GM18526 (cell line): Measurements from ENCODE around the gene SLC25A5.

ENCODE experiments used
- POLR2A ChIP-seq: IDR thresholded peaks from 3 replicates; pipeline ENCODE4 v1.6.1; 2011; ENCODE audit not compliant: insufficient read length; ENCODE audit errors: extremely low read depth

The SLC25A5 gene

DNA sequence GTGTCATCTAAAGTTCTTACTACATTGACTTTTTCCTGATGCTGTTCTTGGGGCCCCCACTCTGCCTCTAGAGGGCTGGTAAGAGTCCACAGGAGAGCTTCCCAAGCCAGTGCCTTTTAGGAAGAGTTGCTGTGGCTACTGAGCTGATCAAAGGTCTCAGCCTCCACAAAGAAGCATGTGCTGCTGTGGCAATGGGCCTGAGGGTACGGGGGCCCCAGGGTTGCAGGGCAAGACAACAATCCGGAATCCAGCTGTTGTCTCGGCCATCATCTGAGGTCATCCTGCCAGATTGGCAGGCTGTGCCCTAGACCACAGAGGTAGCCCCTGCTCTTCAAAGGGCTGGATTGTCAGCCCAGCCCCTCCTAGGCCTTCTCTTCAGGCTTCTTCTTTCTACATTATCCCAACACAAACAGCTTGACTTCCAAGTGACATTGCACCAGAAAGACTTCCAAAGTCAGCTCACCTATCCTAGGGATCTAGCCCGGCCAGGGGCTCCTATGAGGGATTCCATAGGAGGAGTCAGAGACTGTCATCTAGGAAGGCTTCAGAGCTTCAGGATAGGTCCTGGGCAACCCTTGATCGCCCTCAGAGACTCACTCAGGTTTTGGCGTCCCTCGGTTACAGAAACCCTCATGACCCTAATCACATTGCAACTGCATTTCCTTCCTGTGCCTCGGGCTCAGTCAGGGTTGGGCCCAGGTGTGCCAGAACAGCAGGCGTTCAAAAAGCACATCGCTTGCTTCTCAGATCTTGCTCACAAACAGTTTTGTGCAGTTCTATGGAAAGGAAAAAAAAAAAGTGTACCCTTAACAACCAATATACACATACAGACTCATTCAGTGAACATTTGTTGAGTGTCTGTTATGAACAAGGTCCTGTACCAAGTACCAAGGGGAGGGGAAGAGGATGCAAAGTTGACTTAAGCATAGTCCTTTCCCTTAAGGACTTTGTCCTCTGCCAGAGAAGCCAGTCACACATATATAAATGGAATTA lies 27.8 kb downstream of the SLC25A5 start:
- TF ChIP-seq POLR2A: no peak

DNA sequence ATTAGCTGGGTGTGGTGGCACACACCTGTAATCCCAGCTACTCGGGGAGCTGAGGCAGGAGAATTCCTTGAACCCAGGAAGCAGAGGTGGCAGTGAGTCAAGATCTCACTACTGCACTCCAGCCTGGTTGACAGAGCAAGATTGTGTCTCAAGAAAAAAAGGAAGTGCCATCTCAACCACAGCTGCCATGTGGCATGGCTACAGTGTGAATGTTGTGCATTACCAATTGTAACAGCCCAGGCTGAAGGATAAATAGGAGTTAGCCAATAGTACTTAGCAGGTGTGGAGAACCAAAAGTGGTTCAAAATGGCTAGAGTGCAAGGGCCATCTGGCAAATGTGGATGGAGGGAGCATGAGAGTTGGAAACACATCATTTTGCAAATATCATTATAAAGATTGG lies 28.9 kb downstream of the SLC25A5 start:
- no peak for TF ChIP-seq POLR2A

DNA sequence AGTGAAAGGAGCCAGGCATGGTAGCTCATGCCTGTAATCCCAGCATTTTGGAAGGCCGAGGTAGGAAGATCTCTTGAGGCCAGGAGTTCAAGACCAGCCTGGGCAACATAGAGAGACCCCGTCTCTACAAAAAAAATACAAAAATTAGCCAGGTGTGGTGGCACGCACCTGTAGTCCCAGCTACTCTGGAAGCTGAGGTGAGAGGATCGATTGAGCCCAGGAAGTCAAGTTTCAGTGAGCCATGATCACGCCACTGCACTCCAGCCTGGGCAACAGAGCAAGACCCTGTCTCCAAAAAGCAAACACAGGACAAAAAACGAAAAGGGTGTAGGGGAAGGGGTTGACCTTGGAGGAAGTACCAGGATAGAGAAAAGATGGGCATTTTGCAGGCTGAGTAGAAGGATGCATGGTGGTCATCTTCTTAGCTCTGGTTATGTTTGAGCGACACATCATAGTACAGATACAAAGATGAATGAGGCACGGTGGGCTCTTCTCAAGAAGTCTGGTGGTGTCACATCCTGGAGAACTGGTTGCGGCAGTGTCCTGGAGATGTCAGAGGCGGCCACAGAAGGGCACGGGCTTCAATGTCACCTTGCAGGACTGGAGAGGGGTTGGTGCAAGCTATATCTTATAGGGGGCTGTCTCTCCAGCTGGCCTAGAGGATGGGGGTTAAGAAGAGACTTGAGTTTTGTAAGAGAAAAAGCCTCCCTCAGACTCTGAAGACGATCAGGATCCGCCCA lies 32.0 kb downstream of the SLC25A5 start:
- no peak for TF ChIP-seq POLR2A

DNA sequence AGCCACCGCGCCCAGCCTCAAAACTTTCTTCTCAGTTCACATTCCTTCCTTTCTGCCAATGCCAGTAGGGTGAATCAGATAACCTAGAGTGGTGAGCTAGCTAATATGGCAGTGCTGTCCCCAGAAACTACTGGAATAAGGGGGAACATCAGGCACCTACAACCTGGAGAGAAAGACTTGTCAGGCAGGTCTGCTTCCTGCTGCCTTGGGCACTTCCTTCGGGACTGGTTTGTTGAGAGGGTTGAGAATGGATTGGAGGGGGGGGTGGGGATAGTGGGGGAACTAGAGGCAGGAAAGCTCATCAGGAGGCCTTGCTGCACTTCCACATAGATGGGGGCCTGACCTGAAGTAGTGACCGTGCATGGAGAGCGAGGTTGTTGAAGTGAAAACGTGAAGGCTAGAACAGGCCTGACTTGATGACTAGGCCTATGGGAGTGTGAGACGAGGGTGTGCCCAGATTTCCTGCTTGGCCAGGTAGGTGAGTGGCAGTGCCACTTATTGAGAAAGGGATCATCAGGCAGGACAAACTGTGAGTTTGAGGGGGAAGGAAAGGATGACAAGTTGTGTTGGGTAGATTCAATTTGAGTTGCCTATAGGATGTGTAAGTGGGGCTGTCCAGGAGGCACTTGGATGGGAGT lies 33.4 kb downstream of the SLC25A5 start:
- no peak for TF ChIP-seq POLR2A

DNA sequence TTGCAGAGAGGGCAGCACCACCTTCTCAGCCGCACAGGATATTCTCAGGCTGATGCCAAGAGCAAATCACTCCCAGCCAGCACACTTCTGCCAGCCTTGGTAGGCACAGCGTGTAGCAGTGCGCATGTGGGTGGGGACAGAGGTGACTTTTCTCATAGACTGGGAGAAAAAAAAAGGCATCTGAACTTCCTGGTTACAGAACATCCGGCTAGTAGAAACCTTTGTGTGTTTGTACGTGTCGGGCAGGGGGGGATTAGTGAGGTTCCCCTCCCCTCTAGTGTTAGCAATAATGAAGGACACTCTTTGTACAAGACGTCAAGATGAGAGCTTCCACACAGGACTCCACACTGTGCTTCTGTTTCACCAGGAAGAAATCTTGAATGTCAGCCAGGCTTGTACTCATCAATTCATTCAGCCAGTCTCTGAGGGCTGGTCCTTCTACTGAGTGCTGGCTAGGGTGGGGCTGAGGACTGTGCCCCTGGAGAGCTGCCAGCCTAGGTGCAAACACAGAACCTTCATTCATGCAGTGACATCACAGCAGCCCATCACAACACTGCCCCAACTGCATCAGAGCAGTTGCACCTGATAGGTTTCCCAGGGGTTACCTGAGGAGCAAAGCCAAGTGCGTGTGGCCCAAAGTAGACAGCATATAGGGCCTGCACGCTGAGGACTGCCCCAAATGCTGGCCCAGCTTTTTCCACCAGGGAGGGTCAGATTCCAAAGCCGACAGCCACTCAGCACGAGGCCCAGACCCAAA lies 34.7 kb downstream of the SLC25A5 start:
- no peak for TF ChIP-seq POLR2A

DNA sequence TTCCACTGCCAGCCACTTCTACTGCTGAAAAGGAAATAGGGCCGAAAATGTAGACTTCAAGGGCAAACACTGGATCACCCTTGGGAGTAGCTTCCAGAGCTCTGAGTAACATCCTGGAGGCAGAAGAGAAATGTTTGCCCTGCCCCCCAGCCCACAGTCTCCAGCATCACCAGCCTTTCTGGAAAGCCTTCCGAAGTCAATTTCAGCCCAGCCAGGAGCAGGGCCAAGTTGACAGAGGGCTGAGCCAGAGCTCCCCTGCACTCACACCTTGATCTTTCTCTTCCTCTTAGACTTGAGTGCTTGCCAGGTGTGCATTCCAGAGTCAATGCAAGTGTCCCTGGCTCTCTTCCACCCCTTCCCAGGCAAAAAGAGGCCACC lies 35.2 kb downstream of the SLC25A5 start:
- no peak for TF ChIP-seq POLR2A

DNA sequence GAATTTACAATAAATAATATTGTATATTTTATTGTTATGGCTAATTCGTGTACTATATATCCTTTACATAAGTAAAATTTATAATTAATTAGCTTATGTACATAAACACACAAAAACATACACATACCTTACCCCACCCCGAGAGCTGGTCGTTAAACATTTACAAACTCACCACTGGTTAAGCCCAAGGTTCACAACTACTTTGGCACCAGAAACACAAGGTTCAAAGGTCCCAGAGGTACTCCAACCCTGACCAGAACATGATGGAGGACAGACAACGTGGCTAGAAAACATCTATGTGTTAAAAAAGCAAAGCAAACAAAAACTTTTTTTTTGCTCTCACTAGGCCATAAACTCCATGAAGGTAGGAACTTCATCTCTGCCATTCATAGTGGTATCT lies 37.7 kb downstream of the SLC25A5 start:
- no peak for TF ChIP-seq POLR2A

DNA sequence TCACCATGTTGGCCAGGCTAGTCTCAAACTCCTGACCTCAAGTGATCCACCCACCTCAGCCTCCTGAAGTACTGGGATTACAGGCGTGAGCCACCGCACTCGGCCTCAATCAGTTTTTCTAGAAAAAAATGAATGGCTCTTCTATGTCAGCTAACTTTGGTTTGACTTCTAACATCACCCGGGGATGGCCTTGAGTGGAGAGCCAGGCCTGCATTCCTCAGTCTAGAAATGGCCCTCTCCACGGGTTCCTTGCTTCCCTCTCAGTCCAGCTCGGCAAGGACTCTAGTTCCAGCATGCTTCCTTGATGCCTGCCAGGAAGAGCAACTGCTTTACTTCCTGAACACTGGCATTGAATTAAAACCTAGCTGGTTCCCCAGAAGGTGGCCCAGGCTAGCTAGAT lies 39.0 kb downstream of the SLC25A5 start:
- no peak for TF ChIP-seq POLR2A

DNA sequence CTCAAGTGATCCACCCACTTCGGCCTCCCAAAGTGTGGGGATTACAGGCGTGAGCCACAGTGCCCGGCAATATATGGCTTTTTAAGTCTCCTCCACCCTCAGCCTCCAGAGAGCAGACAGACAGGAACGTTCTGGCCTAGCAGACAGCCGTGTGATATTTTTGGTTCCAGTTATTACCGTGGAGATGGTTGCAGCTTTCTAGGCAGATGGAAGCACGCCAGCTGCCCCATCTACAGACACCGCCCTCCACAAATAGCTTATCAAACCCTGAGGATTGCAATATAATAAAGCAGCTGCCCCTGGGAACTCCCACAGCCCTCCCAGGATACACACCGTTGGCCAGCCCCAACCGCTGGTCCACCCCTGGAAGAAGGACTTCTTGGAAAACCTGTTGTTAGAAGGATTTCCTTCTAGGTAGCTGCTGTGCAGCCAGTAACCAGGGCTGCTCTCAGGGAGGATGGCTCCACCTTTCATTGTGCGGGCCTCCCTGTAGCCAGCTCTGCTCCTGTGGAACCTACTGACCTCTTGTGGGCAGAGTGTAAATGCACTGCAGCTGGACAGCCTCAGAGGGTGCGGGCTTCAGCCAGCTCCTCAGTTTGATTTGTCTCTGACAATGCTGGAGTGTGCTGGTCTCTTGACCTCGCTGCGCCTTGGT lies 44.0 kb downstream of the SLC25A5 start:
- no peak for TF ChIP-seq POLR2A

DNA sequence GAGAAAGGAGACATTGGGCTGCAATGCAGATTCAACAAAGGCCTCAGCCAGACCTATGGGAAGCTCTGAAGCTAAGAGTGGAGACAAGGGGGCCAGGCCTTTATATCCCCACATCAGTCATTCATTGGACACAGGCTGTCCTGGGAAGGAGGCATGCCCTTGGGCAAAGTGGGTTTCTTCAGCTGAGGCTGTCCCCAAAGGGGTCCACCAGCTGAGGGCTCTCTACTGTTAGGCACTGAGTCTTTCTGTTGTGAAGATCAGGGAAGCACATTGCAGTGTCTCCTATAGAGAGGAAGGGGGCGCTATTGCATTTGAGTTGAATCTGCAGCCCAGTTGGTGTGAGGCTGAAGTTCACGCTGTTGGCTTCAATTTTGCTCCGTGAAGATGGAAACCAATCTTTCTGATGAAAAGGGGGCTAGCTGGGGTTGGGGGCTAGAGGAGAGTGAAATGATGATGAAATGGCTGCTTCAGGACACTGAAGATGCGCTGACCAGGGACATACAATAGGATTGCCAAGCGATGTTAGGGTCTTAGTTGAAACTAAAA lies 48.0 kb downstream of the SLC25A5 start:
- TF ChIP-seq POLR2A: no peak

DNA sequence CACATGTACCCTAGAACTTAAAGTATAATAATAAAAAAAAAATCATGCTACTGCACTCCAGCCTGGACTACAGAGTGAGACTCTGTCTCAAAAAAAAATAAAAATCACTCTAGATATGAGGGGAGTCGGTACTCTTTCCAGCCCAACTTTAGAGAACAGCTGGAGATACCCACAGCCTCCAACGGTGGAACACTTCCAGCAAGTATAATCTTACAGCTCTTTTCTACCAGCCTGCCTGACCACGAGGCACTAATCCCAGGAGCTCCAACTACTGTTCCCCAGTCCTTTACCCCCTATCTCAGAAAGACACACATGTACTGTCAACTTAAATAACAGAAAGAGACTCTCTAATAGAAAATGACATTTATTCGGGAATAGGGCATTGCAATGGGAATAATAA lies 50.1 kb downstream of the SLC25A5 start:
- no peak for TF ChIP-seq POLR2A
